HG02642 (cell line): ENCODE results near the gene CALN1.

Experiments
- ATAC-seq: cut with Tn5 transposase; IDR thresholded peaks from one replicate; pipeline ENCODE4 v1.9.1; 2021; ENCODE audit warnings: mild to moderate bottlenecking; ENCODE audit not compliant: unreplicated experiment, poor library complexity

The CALN1 gene

DNA sequence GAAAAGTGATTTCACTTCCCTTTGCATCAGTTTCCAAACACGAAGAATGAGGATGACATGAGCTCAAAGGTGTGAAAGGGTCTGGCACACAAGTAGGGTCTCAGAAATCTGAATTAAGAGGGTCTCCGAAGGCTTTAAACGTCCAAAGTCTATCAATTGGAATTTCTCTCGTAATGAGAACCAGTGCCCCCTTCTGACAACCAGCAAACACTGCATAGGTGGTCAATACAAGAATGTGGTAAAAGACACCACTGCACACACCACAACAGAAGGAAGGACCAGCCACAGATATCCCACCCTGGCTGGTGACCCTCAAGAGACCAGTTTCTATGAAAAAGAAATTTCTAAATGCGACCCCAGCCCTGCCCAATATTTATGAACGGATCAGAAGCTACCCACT lies 78.1 kb downstream of the CALN1 start:
- no peak for ATAC-seq

DNA sequence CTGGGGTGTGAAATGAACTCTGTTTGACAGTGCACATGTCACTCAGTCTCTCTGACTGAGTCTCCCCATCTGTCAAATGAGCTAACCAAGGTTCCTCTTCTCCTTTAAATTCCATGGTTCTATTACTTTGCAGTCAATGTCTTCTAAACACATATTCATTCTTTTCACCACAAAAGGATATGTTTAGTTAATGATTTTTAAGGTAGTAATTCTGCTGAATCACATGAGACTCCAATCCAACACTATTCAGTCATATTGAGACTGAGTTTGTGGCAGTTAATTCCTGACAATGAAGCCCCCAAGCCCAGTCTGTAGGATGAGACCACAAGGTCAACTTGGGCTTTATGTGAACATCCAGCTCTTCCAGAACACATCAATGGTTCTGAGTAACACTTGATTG lies 85.3 kb downstream of the CALN1 start:
- no peak for ATAC-seq

DNA sequence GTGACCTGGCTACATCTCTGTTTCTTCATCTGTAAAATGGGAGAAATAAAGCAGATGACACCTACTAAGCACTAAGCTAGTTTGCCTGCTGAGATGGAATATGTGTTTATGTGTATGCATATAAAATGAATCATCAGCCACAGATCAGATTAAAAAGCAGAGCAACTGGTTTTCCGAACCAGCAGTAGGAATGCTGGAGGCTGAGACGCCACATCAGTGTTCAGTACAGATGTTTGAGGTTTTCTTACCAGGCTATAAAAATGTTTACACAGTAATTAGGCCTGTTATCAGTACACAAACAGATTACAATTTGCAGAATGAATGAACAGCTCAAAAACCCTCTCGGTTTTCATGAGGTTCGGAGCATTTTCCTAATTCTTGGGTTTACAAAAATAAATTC lies 85.8 kb downstream of the CALN1 start:
- ATAC-seq = no peak

DNA sequence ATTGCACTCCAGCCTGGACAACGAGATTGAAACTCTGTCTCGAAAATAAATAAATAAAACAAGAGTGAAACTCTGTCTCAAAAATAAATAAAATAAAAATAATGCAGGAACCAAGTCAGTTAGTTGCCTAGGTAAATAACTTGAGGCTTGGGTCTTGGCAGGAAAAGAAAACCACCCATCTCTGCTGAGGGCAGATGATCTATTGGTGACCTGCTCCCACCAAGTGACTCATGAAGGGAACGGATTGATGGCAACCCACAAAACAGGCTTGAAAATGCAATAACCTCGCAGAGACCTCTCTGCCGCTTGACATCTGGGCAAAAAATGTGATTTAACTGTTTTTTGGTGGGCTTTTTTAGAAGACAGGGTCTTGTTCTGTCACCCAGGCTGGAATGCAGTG lies 86.6 kb downstream of the CALN1 start:
- no peak for ATAC-seq

DNA sequence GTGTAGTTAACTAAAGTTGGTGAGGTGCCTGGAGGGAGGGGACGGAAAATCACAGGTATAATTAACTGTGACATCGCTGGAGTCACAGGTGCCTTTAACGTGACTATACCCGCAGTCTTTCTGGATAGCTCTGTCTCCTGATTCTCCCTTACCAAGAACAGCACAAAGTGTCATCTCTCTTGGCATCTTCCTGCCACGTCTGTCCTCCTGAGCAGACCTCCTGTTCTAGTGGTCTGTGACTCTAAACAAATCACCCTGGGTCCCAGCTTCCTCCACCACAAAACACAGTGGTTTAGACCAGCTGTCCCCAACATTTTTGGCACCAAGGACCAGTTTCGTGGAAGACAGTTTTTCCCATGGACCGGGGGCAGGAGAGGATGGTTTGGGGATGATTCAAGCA lies 90.5 kb downstream of the CALN1 start:
- no peak for ATAC-seq

DNA sequence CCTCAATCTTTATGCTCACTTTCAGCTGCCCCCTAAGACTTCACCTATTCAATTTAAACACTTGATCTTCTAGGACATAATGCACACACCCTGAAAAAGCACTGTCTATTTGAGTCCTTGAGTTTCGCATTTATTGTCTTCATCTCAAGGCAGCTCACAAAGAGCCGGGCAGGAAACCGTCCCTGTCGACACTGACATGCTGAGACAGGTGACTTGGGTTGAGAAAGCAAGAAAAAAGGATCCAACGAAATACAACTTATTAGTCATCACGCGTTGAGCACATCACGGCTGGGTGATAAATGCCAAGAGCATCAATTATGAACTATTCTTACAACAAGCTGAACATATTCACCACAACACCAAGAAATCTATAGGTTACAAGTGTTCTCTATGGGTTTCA lies 91.1 kb downstream of the CALN1 start:
- no peak for ATAC-seq

DNA sequence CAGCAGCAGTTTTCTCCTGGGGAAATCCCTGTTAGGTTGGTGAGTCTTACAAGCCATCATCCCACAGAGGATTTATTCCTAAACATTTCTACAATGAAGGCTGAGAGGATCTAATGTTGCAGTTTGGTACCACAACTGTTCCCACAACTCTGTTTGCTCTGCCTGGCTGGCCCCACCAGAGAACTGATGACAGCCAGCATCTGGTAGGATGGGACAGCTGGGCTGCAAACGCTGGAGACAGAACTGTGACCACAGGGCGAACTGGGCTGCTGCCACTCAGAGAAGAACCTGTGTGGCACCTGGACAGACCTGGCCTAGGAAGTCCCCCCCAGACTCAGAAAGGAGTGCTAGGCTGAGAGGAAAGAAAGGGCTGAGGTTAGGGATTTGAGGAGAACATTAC lies 94.8 kb downstream of the CALN1 start:
- ATAC-seq = no peak

DNA sequence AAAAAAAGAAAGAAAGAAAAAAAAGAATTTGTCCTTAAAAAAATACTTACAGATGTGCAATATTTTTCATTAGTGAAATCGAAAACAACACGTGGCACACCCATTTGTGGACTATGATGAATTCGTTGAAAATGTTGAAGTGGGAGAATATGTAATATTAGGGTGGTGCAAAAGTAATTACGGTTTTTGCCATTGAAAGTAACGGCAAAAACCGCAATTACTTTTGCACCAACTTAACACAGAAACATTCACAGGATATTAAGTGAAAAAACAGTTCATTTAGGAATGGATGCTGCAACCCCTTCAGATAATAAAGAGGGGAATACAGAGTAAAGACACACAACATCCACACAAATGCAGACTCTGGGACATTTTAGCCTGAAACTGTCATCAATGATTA lies 96.0 kb downstream of the CALN1 start:
- ATAC-seq = no peak

DNA sequence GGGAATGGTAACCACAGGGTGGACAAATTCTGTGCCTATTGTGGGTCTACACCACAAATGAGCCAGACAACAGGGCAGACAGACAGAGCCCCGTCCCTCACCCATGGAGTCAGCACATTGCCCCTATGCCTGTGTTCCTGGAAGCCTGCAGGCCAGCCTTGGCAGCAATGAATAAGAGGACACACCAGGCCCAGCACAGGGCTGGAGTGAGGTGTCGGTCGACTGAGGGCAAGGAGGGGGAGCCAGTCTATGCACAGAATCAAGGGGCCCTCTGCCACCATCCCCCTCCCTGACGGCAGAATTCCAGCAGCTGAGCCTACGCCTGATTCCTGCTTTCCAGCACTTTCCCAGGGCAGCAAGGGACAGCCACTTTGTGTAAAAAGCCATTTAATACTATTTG lies 98.2 kb downstream of the CALN1 start:
- ATAC-seq = no peak

DNA sequence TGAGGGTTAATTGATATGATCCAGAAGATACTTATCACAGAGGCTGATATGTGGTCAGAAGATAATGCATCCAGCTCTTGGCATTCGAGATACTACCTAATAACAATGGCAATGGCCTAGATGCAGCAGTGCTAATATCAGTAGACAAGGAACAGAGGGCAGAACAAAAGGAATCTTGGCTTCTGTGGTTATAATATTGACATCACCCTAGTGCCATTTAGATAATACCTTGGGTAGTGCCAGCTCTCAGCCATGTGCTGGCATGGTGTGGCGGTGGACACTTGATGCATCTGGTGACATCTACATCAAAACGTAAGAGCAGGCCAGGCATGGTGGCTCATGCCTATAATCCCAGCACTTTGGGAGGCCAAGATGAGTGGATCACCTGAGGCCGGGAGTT lies 101.8 kb downstream of the CALN1 start:
- no peak for ATAC-seq

DNA sequence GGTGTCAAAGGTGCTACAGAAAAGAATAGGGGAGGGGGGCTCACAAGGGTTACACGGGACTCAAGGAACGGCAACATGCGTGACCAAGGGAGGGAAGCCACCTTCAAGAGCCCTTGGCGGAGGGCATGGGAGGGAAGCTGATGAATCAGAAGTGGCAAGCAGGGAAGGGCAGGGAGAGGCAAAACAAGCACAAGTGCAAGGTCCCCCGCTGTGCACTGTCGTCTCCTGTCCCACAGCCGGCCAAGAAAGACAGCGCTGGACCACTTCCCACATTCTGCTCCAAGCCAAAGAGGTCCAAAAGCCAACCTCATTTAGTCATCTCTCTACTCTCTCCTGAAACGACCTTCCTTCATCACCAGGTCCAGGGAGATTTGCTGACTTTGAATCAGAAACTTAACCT lies 102.7 kb downstream of the CALN1 start:
- no peak for ATAC-seq

DNA sequence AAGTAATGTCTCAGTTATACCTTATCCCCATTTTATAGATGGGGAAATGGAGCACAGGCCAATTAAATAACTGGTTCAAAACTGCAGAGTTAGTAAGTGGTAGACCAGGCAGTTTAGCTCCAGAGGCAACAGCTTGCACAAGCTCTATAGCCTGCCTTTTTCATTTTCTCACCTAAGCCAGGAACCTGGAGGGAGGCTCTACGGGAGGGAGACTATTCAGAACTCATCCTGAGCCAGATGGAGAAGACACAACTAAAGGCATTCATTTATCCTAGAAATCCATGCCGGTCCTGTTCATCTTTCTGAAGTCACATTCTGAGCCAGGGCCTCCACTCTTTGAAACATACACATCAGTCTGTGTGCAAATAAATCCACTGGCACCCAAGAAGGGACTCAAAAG lies 103.2 kb downstream of the CALN1 start:
- ATAC-seq = no peak

DNA sequence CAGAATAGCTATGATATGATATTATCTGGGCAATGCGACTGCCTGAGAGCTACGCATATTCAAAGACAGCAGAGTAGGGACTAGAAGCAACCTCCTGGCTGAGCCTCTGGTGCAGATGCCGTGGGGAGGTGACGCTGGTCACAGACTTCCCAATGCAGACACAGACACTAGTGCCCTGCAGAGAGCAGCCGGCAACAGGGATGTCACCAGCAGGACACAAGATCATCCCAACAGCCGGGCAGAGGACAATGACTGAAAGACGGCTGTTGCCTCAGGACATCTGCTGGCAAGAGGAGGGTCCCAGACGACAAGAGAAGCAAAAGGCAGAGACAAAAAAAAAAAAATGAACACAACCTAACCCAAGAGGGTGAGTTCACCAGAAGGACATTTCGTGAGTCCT lies 104.6 kb downstream of the CALN1 start:
- ATAC-seq = no peak

DNA sequence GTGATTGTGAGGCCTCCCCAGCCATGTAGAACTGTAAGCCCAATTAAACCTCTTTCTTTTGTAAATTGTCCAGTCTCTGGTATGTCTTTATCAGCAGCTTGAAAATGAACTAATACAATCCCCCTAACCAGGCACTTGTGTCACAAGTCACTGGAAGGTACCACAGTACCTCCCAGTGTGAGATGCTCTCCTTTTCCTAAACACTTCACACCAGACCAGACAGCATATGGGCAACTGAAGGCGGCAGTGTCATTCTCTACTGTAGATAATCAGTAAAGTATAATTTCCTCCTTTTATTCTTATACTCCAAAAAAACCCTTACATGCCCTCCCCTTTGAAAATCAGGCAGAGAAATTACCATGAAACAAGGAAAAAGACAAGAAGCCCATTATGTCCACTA lies 113.2 kb downstream of the CALN1 start:
- no peak for ATAC-seq

DNA sequence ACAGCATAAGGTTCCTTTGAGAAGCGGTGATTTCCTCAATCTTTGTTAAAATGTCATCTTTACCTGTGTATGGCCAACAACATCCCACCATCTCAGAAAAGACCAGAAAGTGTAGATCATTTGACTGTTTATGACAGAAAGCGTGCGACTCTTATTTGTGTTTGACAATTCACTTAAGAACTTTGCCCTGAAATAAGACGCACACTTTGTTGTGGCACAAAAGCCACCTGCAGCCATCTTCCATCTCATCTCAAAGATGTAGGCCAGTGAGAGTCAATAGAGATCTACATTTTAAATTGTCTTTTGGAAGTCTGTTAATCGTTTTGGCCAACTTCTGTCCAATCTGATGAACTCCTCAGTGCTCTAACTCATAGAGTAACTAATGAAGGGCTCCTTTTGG lies 114.0 kb downstream of the CALN1 start:
- no peak for ATAC-seq

DNA sequence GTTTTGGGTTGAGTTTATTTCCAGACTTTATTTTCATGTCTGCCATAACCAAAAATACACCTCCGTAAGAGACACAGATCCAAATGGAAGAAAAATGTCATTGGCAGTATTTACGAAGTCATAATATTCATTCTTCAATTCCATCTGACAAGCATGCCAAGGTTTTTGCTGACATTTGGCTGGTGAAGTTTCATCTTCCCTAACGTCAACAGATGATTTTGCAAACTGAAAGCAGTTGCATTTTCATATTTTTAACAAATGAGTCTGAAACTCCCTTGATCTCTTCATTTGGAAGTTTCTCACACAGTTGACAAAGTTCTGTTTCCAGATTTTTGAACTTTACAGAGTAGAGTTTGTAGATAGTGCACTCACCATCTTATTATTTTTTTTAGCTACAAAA lies 114.5 kb downstream of the CALN1 start:
- no peak for ATAC-seq

DNA sequence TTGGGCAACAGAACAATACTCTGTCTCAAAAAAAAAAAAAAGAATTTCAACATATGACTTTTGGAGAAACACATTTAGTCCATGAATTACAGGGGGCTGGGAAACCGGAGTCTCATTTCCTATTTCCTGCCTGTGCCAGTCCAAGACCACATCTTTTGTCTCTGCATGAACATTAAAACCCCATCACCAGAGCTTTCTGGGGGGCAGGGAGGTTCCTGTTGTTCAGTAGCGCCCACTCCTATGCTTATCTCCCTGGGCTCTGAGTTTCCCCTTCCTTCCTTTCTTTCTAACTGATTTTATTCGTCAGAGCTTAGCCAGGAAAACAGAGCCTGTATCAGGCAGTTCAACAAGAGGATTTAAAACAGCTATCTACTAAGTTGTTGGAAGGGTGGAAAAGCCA lies 119.3 kb downstream of the CALN1 start:
- ATAC-seq = no peak

DNA sequence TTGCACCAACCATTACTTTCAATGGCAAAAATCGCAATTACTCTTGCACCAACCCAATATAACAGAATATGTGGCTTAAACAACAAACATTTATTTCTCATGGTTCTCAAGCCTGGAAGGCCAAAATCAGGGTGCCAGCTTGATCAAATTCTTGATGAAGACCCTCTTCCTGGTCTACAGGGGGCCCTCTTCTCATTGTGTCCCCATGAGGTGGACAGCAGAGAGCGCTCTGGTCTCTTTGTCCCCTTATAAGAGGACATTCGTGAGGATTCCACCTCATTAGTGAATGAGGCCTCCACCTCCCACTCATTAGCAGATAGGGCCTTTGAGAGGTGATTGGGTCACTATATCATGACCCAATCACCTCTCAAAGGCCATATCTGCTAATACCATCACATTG lies 120.0 kb downstream of the CALN1 start:
- no peak for ATAC-seq

DNA sequence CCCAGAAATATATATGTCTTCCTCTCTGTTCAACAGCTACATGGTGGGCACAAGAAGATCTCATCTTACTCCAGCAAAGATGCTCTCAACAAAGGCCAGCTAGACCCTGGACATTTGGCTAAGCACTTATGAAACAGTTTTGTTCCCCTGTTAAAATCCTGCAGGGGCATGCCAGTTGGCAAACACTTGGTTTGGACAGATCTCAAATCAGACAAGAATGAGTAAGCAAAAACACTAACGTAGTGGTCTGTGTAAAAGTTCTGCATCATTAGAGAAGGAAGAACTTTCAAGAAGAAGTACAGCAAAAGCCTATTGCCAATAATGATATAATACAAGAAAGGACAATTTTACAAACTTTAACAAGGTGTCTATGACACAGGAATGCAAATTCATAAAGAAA lies 125.6 kb downstream of the CALN1 start:
- ATAC-seq = no peak

DNA sequence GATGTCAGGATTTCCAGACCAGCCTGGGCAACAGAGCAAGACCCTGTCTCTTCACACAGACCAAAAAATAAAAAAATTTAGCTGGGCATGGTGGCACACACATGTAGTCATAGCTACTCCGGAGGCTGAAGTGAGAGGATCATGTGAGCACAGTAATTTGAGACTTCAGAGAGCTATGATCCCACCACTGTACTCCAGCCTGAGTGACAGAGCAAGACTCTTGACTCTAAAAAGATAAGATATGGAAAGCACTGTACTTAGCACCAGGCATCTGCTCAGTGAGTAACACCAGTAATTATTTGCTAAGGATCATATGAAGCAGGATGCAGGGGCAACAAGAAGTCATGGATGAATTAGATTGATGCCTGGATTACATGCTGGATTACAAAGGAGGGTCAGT lies 128.8 kb downstream of the CALN1 start:
- ATAC-seq = no peak

DNA sequence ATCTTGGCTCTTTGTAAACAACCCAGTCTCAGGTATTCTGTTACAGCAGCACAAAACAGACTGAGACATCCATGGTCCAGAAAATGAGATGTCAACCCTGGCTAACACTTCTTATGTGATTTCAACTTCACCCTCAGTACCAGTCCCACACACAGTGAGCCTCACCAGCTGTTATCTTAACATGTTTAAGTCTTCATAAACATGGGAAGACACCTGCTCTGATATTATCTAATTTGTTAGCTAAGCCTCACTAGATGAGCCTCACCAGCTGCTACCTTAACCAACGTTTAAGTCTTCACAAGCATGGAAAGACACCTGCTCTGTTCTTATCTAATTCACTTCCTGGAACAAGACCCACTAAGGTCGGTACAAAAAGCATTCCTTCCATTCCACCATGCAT lies 130.8 kb downstream of the CALN1 start:
- ATAC-seq = no peak

DNA sequence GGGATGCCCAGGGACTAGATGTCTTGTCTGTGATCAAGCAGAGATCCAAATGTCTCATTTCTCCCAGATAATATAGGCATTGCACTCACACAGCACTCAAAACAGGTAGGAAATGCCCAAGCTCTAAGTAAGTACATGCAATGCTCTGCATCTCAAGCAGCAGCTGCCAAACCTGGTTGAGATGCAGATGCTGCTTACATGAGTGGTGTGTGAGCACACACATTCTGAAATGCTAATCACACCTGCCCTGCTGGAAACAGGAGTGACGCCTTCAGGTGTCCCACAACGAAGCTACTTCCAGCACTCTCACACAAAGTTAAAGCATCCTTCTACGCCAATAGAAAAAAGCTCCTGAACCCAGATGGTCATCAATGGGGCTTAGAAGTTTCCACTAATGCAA lies 132.9 kb downstream of the CALN1 start:
- ATAC-seq = no peak

DNA sequence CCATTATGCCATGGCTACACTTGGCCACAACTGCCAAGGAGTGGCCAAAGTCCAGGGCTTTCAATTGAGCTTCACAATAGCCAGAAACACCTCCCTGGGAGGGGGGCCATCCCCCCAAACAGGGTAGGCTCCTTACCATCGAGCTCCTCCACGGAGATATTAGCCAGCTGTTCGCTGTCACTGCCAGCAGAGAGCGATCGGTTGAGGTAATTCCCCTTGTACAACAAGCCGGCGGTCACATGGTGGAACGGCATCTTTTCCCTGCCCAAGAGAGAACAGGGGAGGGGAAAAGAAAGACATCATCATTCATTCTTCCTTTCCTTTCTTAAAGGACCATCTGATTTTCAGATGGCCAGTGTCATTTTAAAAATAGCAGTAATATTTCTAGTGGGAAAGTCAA lies 133.6 kb downstream of the CALN1 start:
- no peak for ATAC-seq
